NCI-H526 treated with DMSO at 0.1 percent for 48 hours (cell line): ENCODE measurements around the gene ASGR1.
"Not testable (repeated sequence)": the region's sequence is repeated elsewhere in the genome, so short reads cannot be mapped to it uniquely, and the experiment has no call there.

Experiments used
- DNase-seq: peaks from one replicate; lab custom pipeline; 2025; lab: John Stamatoyannopoulos, UW

The ASGR1 gene

DNA sequence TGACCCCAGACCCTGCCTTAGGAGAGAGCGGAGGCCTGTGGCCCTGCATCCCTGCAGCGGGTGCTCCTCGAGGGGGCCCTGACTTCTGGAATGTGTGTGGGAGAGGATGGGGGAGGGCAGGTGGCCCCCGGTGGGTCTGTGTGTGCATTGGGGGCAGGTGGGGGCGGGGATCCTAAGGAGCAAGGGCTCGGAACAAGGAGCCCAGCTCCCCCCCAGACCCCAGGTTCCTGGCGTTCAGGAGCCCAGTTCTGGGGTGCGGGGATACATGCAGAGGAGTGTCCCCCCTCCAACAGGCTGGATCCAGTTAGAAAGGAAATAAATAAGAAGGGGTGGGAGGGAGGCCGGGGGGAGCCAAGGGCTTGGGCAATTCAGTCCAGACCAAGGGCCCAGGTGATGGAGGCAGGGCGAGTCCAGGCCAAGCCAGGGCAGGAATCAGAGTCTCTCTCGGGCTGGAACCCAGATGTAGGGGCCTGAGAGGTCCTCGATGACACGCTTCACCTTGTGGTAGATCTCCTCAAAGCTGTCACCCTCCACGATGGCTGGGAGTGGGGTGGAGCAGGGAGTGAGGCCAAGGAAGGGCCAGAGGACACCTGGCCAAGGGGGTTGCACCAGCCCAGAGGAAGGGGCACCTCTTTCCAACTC, 11.2 kb upstream of the ASGR1 start:
- no peak for DNase-seq

DNA sequence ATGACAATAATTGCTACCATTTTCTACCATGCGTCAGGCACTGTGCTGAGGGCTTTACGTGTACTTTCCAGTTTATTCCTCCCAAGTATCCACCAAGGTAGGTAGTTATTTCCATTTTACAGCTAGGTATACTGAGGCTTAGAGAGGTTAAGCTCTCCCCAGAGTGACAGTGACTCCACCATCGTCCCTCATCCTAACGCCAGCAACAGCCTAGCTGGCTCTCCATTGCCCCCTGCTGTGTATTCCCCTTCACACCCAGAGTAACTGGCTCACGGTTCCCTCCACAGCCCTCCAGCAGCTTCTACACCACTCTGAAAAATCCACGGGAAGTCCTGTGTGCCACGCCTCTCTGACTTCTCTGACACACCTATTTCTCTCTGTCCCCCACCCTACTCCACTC, 7.1 kb upstream of the ASGR1 start:
- no peak for DNase-seq

DNA sequence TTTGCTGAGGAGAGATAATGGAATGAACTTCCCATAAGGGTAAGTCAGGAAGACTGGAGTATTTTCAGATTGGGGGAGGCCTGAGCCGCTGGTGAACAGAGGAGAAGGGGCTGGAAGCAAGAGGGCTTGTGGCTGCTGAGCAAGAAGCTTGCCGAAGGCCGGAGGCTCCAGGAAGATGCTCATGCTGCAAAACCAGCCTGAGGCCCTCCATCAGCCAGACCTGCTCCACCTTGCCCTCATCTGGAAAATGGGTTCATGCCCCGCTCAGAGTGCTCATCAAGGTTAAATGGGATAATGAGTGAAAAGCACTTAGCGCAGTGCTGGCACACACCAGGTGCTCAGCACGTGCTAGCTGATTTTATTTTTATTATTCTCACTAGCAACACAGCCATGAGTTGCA, 5.5 kb upstream of the ASGR1 start:
- DNase-seq: no peak

DNA sequence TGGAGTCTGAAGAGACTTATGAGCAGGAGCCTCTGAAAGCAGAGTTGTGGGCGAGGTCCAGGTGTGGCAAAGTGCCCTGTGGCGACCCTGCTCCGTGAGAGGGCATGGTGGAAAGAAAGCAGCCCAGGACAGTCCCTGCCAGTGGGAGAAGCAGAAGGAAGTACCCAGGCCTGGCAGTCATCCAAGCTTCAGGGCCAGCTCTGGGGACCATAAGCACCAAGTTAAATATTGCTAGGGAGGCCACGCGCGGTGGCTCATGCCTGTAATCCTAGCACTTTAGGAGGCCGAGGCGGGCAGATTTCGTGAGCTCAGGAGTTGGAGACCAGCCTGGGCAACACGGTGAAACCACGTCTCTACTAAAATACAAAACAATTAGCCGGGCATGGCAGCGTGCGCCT, 4.9 kb upstream of the ASGR1 start:
- no peak for DNase-seq

DNA sequence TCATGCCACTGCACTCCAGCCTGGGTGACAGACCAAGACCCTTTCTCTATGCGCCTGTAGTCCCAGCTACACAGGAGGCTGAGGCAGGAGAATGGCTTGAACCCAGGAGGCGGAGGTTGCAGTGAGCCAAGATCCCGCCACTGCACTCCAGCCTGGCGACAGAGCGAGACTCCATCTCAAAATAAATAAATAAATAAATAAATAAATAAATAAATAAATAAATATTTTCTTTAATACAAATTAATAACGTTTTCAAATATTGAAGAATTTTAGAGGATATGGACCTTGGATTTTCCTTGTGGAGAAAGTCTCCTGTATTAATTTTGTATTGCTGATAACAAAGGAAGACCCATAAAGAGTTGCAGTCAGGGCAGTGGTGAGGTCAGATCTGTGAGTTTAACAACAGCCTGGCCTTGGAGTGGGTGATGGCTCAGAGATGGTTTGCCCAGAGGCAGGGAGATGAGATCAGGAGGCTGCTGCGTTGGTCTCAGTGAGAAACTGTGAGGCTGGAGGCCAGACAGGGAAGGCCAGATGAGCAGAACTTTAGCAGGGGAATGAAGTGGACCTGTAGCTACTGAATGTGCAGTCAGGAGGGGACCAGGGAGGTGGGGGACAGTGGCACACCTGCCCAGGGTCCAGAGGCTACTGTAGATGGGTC, 4.4 kb upstream of the ASGR1 start:
- DNase-seq: no peak

DNA sequence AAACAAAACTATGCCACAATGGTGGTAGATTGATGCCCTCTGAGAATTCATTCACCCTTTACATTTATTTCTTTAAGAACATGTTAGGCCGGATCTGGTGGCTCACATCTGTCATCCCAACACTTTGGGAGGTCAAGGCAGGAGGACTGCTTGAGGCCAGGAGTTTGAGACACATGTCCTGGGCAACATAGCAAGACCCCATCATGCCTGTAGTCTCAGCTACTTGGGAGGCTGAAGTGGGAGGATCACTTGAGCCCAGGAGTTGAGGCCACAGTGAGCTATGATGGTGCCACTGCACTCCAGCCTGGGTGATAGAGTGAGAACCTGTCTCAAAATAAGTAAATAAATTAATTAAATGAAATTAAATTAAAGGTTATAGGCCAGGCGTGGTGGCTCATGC, 2.9 kb upstream of the ASGR1 start:
- not testable (repeated sequence) for DNase-seq

DNA sequence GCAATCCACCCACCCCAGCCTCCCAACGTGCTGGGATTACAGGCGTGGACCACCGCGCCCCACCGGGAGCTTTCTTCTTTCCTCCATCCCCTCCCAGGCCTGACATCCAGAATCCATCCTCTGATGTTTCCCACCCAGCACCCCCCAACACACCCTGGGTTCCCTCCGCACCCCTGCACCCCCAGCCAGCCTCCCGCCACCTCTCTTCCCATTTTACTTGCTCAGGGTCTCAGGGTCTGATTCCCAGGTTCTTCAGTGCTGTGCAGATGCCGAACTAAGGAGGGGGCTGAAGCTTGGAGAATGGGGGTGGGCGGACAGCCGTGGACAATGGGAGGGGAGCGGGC, 225 bp downstream of the ASGR1 start:
- no peak for DNase-seq

DNA sequence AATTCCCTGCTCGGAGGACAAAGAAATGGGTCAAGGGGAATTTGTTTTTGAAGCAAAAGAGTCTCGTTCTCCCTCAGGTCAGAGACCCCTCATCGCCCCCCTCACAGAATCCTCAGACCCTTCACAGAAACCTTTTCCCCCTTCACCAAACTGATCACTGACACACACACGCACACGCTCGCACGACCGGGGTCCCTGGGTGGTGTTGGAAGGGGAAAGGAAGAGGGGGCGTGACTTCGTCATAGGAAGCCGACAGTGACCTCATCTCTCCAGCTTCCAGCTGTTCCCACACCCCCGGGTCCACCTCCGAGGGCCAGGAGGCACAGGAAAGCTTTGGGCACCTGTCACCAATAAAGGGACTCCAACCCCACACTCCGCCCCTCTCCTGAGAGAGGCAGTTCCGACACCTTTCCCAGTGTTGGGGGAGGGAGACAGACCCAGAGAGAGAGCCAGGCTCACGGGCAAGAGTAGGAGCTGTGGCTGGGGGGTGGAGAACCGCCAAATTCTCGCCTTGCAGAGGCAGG, 1.2 kb downstream of the ASGR1 start:
- DNase-seq: no peak

DNA sequence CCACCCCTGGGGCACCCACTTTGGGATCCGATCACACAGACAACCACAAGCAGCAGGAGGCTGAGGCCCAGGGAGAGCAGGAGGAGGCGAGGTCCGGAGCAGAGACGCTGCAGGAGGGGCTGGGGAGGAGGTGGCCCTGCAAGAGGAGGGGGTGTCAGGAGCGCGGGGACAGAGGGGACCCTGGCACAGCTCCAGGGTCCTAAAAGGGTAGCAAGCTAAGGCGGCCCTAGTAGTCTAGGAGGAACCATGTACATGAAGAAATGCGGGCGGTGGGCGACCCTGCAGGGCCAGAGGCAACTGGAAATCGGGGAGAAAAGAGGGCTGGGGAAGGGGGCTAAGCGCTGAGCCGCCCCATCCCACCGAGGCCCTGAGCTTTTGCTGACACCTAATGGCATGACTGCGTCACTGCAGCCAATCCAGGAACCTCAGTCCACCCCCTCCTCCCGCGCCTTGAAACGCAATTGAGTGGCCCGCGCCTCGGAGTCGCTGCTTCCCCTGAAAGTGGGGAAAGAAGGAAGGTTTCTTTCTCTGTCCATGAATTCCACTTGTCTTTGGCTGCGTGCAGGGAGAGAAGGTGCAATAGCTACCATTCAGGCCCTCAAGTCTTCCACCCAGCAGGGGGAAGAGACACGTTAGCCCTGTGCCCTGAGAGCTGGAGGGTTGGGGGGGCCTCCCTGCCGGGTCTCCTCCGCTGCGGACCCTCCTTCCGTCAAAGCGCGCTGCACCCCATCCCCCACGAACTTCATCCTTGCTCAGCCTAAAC, 1.8 kb downstream of the ASGR1 start:
- DNase-seq: peak; percentile 24

DNA sequence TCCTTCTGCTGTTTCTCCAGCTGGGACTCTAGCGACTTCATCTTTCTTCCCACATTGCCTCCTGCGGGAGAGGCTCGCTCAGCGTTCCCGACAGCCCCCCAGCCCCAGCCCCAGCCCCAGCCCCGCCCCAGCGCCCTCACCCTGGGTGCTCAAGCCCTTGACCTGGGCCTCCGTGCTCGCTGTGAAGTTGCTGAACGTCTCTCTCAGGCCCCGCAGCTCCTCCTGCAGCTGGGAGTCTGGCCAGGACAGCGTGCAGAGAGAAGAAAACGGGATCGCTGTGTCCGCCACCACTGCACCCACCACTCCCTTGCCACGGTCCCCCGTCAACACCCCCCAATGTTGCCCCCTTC, 2.4 kb downstream of the ASGR1 start:
- no peak for DNase-seq

DNA sequence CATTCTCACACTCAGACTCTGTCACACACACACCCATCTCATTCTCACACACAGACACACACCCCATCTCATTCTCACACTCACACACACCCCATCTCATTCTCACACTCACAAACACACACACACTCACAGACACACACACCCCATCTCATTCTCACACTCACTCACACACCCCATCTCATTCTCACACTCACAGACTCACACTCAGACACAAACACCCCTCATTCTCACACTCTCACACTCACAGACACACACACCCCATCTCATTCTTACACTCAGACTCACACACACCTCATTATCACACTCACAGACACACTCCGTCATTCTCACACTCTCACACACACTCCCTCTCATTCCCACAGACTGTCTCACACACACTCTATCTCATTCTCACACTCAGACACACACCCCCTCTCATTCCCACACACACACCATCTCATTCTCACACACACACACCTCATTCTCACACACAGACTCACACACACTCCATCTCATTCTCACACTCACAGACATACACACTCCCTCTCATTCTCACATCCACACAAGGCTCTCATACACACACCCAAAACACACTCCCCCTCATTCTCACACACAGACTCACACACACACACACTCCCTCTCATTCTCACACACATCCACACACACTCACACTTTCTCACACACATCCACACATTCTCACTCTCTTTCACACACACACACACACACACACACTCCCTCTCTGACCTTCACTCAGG, 2.9 kb downstream of the ASGR1 start:
- no peak for DNase-seq

DNA sequence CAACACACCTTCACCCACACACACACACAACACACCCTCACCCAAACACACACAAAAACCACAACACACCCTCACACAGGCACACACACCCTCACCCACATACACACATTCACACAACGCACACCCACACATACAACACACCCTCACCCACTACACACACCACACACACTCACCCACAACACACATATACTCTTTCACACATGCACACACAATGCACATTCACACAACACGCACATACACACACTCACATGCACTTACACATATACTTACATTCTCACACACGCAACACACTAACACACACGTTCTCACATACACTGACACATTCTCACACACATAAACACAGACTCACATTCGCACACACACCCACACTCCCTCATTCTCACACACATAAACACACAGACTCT, 3.8 kb downstream of the ASGR1 start:
- DNase-seq: no peak

DNA sequence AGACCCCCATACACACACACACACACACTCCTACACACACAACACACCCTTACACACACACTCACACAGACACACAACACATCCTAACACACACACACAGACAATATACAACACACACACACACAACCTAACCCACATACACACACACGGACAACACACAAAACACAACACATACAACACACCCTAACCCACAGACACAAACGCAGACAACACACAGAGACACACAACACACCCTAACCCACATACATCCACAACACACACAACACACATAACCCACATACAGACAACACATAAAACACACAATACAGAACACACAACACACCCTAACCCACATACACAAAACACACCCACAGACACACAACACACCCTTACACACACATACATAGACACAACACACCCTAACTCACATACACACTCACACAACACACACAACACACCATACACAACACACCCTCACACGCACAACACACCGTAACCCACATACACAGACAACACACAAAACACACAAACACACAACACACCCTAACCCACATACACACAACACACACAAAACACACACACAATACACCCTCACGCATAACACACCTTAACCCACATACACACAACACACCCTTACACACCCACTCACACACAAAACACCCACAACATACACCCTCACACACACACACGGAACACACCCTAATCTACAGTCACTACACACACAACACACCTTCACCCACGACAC, 4.4 kb downstream of the ASGR1 start:
- DNase-seq: no peak

DNA sequence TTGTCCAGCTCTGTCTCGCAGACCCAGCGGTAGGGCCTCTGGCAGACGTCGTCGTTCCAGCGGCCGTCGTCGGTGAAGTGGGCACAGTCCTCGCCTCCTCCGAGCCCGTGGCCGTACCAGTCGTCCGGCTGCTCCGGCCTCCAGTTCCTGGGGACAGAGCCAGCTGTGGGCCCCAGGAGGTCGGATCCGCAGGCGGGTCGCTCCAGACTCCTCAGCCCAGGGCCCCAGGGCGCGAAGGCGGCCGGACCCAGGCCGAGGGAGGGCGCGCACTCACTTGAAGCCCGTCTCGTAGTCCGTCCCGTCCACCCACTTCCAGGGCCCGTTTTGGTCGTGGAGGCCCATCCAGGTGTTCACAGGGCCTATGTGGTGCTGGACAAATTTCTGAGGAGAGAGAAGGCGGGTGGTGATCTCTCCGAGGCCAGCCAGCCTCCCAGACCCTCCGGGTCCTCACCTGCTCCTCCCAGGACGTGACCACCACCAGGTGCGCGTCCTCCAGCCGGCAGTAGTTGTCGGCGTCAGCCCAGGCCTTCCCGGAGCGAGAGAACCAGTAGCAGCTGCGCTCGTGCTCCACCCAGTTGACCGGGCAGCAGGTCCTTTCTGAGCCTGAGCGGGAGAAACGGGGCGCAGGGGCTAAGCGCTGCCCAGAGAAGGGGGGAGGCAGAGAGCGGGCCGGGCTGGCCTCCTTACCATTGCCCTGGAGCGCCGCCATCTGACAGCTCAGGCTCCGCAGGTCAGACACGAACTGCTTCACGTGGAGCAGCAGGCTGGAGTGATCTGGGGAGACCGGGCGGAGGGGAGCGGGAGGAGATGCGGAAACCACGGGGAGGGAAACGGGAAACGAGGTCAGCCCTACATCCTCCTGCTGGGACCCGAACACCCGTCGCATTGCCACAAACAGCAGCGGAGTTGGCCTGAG, 5.2 kb downstream of the ASGR1 start:
- no peak for DNase-seq

DNA sequence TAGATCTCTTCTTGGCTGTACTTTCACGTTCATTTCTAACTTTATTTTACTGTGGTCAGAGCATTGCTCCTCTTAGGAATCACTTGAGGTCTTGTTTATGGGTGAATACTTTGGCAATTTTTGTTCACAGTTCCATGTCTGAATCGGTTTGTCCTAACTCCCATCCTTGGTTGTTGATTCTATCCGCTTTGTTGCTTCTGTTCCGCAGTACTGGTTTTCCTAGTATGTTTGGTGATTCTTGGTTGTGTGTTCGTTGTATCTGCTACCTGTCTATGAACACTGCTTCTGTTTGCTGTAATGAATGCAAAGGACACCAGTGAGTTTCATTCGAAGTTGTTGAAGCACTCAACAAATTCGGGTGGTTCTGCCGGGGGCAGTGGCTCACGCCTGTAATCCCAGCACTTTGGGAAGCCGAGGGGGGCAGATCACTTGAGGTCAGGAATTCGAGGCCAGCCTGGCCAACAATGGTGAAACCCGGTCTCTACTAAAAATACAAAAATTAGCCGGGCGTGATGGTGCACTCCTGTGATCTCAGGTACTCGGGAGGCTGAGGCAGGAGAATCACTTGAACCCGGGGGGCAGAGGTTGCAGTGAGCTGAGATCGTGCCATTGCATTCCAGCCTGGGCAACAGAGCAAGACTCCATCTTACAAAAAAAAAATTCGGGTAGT, 6.5 kb downstream of the ASGR1 start:
- DNase-seq: not testable (repeated sequence)

DNA sequence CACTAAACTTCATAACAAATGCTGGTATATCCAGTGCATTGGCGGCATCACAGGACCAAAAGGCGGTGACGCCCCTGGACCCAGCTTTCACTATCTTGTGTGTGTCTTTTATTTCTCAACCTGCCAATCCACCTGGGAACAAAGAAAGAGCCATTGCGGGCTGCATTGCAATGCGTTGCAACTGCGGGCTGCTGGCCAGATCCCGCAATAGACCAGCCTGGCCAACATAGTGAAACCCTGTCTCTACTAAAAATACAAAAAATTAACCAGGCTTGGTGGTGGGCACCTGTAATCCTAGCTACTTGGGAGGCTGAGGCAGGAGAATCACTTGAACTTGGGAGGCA, 9.6 kb downstream of the ASGR1 start:
- DNase-seq: not testable (repeated sequence)

DNA sequence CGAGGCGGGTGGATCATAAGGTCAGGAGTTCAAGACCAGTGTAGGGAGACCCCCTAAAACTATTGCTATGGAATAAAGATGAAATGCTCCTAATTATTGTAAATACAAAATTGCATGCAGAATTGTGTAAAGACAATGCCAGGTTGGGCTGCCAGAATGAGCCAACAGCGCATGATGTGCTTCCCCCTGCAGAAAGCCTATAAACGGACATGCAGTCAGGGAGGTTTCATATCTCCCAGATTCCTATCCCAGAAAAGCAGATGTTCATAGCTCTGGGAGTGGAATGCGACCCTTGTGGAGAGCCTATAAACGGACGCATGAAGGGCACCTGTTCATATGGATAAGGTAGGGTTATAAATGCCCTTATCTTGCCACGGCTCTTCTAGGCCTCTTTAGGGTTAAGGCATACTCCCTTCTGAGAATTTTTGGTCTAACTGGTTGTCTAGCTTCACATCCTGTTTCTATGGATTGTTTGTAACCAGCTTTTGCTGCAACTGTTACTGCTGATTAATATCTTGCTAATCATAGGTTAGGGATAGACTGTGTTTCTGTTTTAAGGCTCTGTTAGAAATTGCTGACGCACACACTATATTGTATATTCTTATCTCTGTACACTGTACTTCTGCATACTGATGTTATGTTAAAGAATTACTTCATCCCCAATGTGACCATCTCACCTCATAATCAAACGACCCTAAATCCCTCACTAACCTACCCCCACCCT, 10.2 kb downstream of the ASGR1 start:
- not testable (repeated sequence) for DNase-seq

DNA sequence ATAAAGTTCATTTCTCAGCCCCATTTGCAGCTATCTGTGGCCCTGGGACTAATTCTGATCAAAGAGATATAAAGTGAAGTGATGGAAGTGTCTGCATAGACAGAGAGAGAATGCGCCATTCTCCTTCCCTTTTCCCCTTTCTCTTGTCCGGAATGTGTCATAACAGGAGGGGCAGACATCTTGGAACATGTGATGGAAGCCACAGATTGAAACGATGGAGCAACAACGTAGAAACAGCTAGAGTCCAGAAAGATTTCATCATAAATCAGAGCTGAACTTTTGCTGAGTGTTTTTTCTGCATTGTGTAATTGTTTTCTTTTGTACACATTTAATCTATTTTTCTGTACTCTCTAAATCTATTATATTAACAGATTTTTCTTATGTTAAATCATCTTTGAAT, 11.3 kb downstream of the ASGR1 start:
- DNase-seq: no peak

DNA sequence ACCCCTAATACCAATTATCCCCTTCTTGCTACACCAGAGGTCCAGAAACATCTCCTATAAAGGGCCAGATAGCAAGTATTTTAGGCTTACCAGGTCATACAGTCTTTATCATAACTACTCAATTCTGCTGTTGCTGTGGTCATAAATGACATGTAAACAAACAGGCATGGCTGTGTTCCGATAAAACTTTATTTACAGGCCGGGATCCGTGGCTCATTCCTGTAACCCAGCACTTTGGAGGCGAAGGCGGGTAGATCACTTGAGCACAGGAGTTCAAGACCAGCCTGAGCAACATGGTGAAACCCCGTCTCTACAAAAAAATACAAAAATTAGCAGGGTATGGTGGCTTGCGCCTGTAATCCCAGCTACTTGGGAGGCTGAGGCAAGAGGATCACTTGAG, 12.3 kb downstream of the ASGR1 start:
- DNase-seq: no peak

DNA sequence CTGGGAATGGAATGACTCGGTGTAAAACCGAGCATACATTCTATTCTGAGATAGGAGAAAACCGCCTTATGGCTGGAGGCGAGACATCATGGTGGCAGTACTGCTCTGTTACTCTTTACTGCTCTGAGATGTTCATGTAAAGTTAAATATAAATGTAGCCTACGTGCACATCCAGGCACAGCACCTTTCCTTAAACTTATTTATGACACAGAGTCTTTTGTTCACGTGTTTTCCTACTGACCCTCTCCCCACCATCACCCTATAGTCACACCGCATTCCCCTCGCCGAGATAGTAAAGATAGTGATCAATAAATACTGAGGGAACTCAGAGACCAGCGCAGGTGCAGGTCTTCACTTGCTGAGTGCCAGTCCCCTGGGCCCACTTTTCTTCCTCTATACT, 19.6 kb downstream of the ASGR1 start:
- DNase-seq: not testable (repeated sequence)
